HCT116 (cell line): ENCODE data around the gene RNPEPL1.

ENCODE experiments used
- EZH2 ChIP-seq: fragments of 200-600 bp; sonication (generic); IDR thresholded peaks from 2 replicates; pipeline ENCODE4 v1.6.1; 2017; ENCODE audit warnings: antibody characterized with exemption, mixed run types
- MAX ChIP-seq: IDR thresholded peaks from 2 replicates; pipeline ENCODE4 v1.6.1; 2012
- POLR2A ChIP-seq: IDR thresholded peaks from 2 replicates; pipeline ENCODE4 v1.7.0; 2011; ENCODE audit warnings: borderline replicate concordance; ENCODE audit not compliant: insufficient read depth, insufficient read length; ENCODE audit errors: extremely low read depth
- REST ChIP-seq: IDR thresholded peaks from 2 replicates; pipeline ENCODE4 v1.6.1; 2012; ENCODE audit warnings: low read depth
- SRF ChIP-seq: IDR thresholded peaks from 2 replicates; pipeline ENCODE4 v1.6.1; 2012; ENCODE audit warnings: low read depth
- ZNF274 ChIP-seq: fragments of 200-500 bp; sonication (Bioruptor generic); IDR thresholded peaks from 2 replicates; pipeline ENCODE4 v1.6.1; 2014; ENCODE audit warnings: mild to moderate bottlenecking, low read depth, low read length, inconsistent platforms
- TF ChIP-seq, protein P1 (sequence below), 3 experiments: fragments of 200-600 bp in 1 of 3; sonication (generic) in 1 of 3; IDR thresholded peaks in 2 of 3; conservative IDR thresholded peaks in 1 of 3; 2 replicates each; pipeline ENCODE4 v1.5.1; 2012 to 2017; ENCODE audit warnings: low read depth in 2 of 3, low read length in 2 of 3, antibody characterized with exemption in 1 of 3, borderline replicate concordance in 1 of 3, control low read depth in 1 of 3, mild to moderate bottlenecking in 1 of 3, mixed read lengths in 1 of 3, mixed run types in 1 of 3, moderate library complexity in 1 of 3; ENCODE audit not compliant: insufficient read depth in 1 of 3

GRCh38 chr2:240588006-240588655 is 19.8 kb downstream of the RNPEPL1 start:
- TF ChIP-seq REST: no peak
- TF ChIP-seq SRF: no peak
- TF ChIP-seq MAX: no peak
- TF ChIP-seq, protein P1, sequence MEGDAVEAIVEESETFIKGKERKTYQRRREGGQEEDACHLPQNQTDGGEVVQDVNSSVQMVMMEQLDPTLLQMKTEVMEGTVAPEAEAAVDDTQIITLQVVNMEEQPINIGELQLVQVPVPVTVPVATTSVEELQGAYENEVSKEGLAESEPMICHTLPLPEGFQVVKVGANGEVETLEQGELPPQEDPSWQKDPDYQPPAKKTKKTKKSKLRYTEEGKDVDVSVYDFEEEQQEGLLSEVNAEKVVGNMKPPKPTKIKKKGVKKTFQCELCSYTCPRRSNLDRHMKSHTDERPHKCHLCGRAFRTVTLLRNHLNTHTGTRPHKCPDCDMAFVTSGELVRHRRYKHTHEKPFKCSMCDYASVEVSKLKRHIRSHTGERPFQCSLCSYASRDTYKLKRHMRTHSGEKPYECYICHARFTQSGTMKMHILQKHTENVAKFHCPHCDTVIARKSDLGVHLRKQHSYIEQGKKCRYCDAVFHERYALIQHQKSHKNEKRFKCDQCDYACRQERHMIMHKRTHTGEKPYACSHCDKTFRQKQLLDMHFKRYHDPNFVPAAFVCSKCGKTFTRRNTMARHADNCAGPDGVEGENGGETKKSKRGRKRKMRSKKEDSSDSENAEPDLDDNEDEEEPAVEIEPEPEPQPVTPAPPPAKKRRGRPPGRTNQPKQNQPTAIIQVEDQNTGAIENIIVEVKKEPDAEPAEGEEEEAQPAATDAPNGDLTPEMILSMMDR (IDR thresholded peaks at IDR 0.05 in 2 of 3, conservative IDR thresholded peaks at IDR 0.05 in 1 of 3; ENCODE audit: borderline replicate concordance in 1 of 3, insufficient read depth in 1 of 3, low read depth in 2 of 3, low read length in 2 of 3): no peak
- TF ChIP-seq POLR2A: no peak
- no peak for TF ChIP-seq ZNF274
- no peak for TF ChIP-seq EZH2
